HG02763 (cell line): ENCODE measurements around the gene ACSBG1.

ENCODE experiments used
- ATAC-seq: cut with Tn5 transposase; IDR thresholded peaks from one replicate; pipeline ENCODE4 v1.9.1; 2021; ENCODE audit warnings: mild to moderate bottlenecking, moderate library complexity; ENCODE audit not compliant: unreplicated experiment

ACSBG1 gene

GRCh38 chr15:78234515-78235040, at the start of gene ACSBG1:
Gene ACSBG1, minus strand, starts transcription at chr15:78234565. Its CDS starts 64 bp downstream, at chr15:78234501.
- ATAC-seq: no peak

GRCh38 chr15:78282324-78282723, 48.0 kb upstream of the ACSBG1 start:
- no peak for ATAC-seq

GRCh38 chr15:78280319-78281072, 46.1 kb upstream of the ACSBG1 start:
- ATAC-seq: no peak

GRCh38 chr15:78276064-78276943, 41.9 kb upstream of the ACSBG1 start:
- no peak for ATAC-seq

GRCh38 chr15:78274994-78275393, 40.6 kb upstream of the ACSBG1 start:
- no peak for ATAC-seq

- no peak for ATAC-seq
Measured at GRCh38 chr15:78272776-78273175, 38.4 kb upstream of the ACSBG1 start.

- ATAC-seq: no peak
Measured at GRCh38 chr15:78272316-78272715, 38.0 kb upstream of the ACSBG1 start.

GRCh38 chr15:78266806-78267205, 32.4 kb upstream of the ACSBG1 start:
- no peak for ATAC-seq

GRCh38 chr15:78266229-78266628, 31.9 kb upstream of the ACSBG1 start:
- ATAC-seq: no peak

- no peak for ATAC-seq
Measured at GRCh38 chr15:78265752-78266224, 31.4 kb upstream of the ACSBG1 start.

- ATAC-seq: no peak
Measured at GRCh38 chr15:78265137-78265460, 30.7 kb upstream of the ACSBG1 start.

- no peak for ATAC-seq
Measured at GRCh38 chr15:78264304-78265136, 30.2 kb upstream of the ACSBG1 start, which contains the start of gene DNAJA4. Gene DNAJA4, plus strand, starts transcription at chr15:78264562. Its CDS starts 202 bp downstream, at chr15:78264764.

GRCh38 chr15:78263907-78264303, 29.5 kb upstream of the ACSBG1 start:
- no peak for ATAC-seq

GRCh38 chr15:78263351-78263781, 29.0 kb upstream of the ACSBG1 start:
- no peak for ATAC-seq

GRCh38 chr15:78261062-78261461, 26.7 kb upstream of the ACSBG1 start:
- ATAC-seq: no peak

GRCh38 chr15:78260489-78260888, 26.1 kb upstream of the ACSBG1 start:
- ATAC-seq: no peak

- no peak for ATAC-seq
Measured at GRCh38 chr15:78259232-78259631, 24.9 kb upstream of the ACSBG1 start.

GRCh38 chr15:78257681-78258080, 23.3 kb upstream of the ACSBG1 start:
- no peak for ATAC-seq

GRCh38 chr15:78256044-78256437, 21.7 kb upstream of the ACSBG1 start:
- ATAC-seq: no peak

GRCh38 chr15:78255421-78256043, 21.2 kb upstream of the ACSBG1 start:
- no peak for ATAC-seq
